HUES64 (cell line): ENCODE results near the gene TNIP1.
A peak's percentile ranks its signal among the peaks of the same experiment; 100 is the strongest.

ENCODE experiments used
- H3K27ac ChIP-seq: 2 replicates; pipeline ENCODE4 v1.7.0; 2013; ENCODE audit warnings: low read depth, low read length, inconsistent platforms
- H3K27me3 ChIP-seq: 2 replicates; pipeline ENCODE4 v1.6.1; 2013; ENCODE audit warnings: mild to moderate bottlenecking, low read length; ENCODE audit not compliant: insufficient read depth
- H3K36me3 ChIP-seq: 2 replicates; pipeline ENCODE4 v1.6.1; 2013; ENCODE audit warnings: mild to moderate bottlenecking, low read length; ENCODE audit not compliant: insufficient read depth
- H3K4me1 ChIP-seq: 2 replicates; pipeline ENCODE4 v1.6.1; 2013; ENCODE audit warnings: mild to moderate bottlenecking, low read length, moderate library complexity; ENCODE audit not compliant: insufficient read depth
- H3K4me3 ChIP-seq: 2 replicates; pipeline ENCODE4 v1.5.1; 2013; ENCODE audit warnings: mild to moderate bottlenecking, low read length, moderate library complexity
- H3K9ac ChIP-seq: 2 replicates; pipeline ENCODE4 v1.6.1; 2013; ENCODE audit warnings: mild to moderate bottlenecking, low read depth, low read length
- H3K9me3 ChIP-seq: 2 replicates; pipeline ENCODE4 v1.6.1; 2013; ENCODE audit warnings: low read depth, low read length; ENCODE audit not compliant: insufficient read depth
- WGBS: fragments of 150-250, 120-280 bp; methylation state at CpG from one replicate; pipeline ENCODE4 v1.1.7; 2013; ENCODE audit warnings: missing lambda C conversion rate; 5-methylcytosine and 5-hydroxymethylcytosine counted together

TNIP1 gene

GRCh38 chr5:151081431-151082281, 822 bp upstream of the TNIP1 start:
- H3K9me3 ChIP-seq = no peaks in the 10 kb centered on the region
- no peaks in the 10 kb centered on the region for H3K36me3 ChIP-seq
- 28% methylated on average over 11 of the region's 15 CpGs for WGBS
- peaks cover 2% of the 10 kb centered on the region; the same call in 1 of the 2 replicates for H3K27me3 ChIP-seq
- H3K27ac ChIP-seq = peak overlapping the region; percentile 82
- peak overlapping the region; percentile 73 for H3K4me3 ChIP-seq
- H3K4me1 ChIP-seq = peaks cover 15% of the 10 kb centered on the region
- H3K9ac ChIP-seq = peak overlapping the region; percentile 71

- peaks cover 15% of the 10 kb centered on the region for H3K4me1 ChIP-seq
- WGBS = 21% methylated on average over 19 of the region's 21 CpGs
- no peaks in the 10 kb centered on the region for H3K36me3 ChIP-seq
- peak overlapping the region; percentile 73 for H3K4me3 ChIP-seq
- peak overlapping the region; percentile 71 for H3K9ac ChIP-seq
- no peak overlapping the region; the same call in 1 of the 2 replicates for H3K27ac ChIP-seq
- peaks cover 2% of the 10 kb centered on the region; the same call in 1 of the 2 replicates for H3K27me3 ChIP-seq
- no peaks in the 10 kb centered on the region for H3K9me3 ChIP-seq
Measured at GRCh38 chr5:151079838-151080612, 809 bp downstream of the TNIP1 start.

GRCh38 chr5:151078490-151079262, 2.2 kb downstream of the TNIP1 start:
- Histone ChIP-seq H3K36me3 (no peaks in the 10 kb centered on the region), H3K4me1 (peaks cover 15% of the 10 kb centered on the region), H3K27me3 (peaks cover 2% of the 10 kb centered on the region; the same call in 1 of the 2 replicates), H3K9me3 (no peaks in the 10 kb centered on the region), H3K9ac (no peak overlapping the region), H3K27ac (no peak overlapping the region), H3K4me3 (no peak overlapping the region)
- 90% methylated on average over 16 of the region's 16 CpGs for WGBS

GRCh38 chr5:151077967-151078366, 2.9 kb downstream of the TNIP1 start:
- Histone ChIP-seq H3K27ac (no peak overlapping the region), H3K27me3 (peaks cover 2% of the 10 kb centered on the region; the same call in 1 of the 2 replicates), H3K9ac (no peak overlapping the region), H3K9me3 (no peaks in the 10 kb centered on the region), H3K4me1 (peaks cover 15% of the 10 kb centered on the region), H3K36me3 (no peaks in the 10 kb centered on the region), H3K4me3 (no peak overlapping the region)
- 96% methylated on average over 3 of the region's 3 CpGs for WGBS

- 92% methylated on average over 9 of the region's 9 CpGs for WGBS
- Histone ChIP-seq H3K36me3 (no peaks in the 10 kb centered on the region), H3K9ac (no peak overlapping the region), H3K4me1 (peaks cover 15% of the 10 kb centered on the region), H3K27me3 (peaks cover 2% of the 10 kb centered on the region; the same call in 1 of the 2 replicates), H3K9me3 (no peaks in the 10 kb centered on the region), H3K27ac (no peak overlapping the region), H3K4me3 (no peak overlapping the region)
Measured at GRCh38 chr5:151077419-151077818, 3.4 kb downstream of the TNIP1 start.

GRCh38 chr5:151076616-151077015, 4.2 kb downstream of the TNIP1 start:
- Histone ChIP-seq H3K9ac (no peak overlapping the region), H3K27me3 (peaks cover 2% of the 10 kb centered on the region; the same call in 1 of the 2 replicates), H3K27ac (no peak overlapping the region), H3K9me3 (no peaks in the 10 kb centered on the region), H3K4me1 (peaks cover 10% of the 10 kb centered on the region; the same call in 1 of the 2 replicates), H3K36me3 (no peaks in the 10 kb centered on the region), H3K4me3 (no peak overlapping the region)
- 89% methylated on average over 6 of the region's 6 CpGs for WGBS

- H3K27ac ChIP-seq = no peak overlapping the region
- H3K27me3 ChIP-seq = peaks cover 2% of the 10 kb centered on the region; the same call in 1 of the 2 replicates
- H3K9ac ChIP-seq = no peak overlapping the region
- WGBS = 87% methylated on average over 5 of the region's 5 CpGs
- H3K4me1 ChIP-seq = peaks cover 6% of the 10 kb centered on the region; the same call in 1 of the 2 replicates
- no peaks in the 10 kb centered on the region for H3K9me3 ChIP-seq
- H3K4me3 ChIP-seq = no peak overlapping the region
- H3K36me3 ChIP-seq = no peaks in the 10 kb centered on the region
Measured at GRCh38 chr5:151075698-151076331, 5.0 kb downstream of the TNIP1 start.

- no peak overlapping the region for H3K27ac ChIP-seq
- no peaks in the 10 kb centered on the region for H3K36me3 ChIP-seq
- no peaks in the 10 kb centered on the region for H3K9me3 ChIP-seq
- no peak overlapping the region for H3K4me3 ChIP-seq
- whole genome bisulfite sequencing = 94% methylated on average over 2 of the region's 2 CpGs
- H3K27me3 ChIP-seq = no peaks in the 10 kb centered on the region
- no peak overlapping the region for H3K9ac ChIP-seq
- H3K4me1 ChIP-seq = no peaks in the 10 kb centered on the region
Measured at GRCh38 chr5:151074557-151074956, 6.3 kb downstream of the TNIP1 start.

- no peaks in the 10 kb centered on the region for H3K27me3 ChIP-seq
- no peak overlapping the region for H3K27ac ChIP-seq
- no peak overlapping the region for H3K9ac ChIP-seq
- no peak overlapping the region for H3K4me3 ChIP-seq
- H3K4me1 ChIP-seq = no peaks in the 10 kb centered on the region
- H3K36me3 ChIP-seq = no peaks in the 10 kb centered on the region
- WGBS = 95% methylated on average over 2 of the region's 2 CpGs
- H3K9me3 ChIP-seq = no peaks in the 10 kb centered on the region
Measured at GRCh38 chr5:151073280-151073679, 7.6 kb downstream of the TNIP1 start.

GRCh38 chr5:151072630-151073025, 8.2 kb downstream of the TNIP1 start:
- Histone ChIP-seq H3K27ac (no peak overlapping the region), H3K9ac (no peak overlapping the region), H3K4me3 (no peak overlapping the region), H3K9me3 (no peaks in the 10 kb centered on the region), H3K4me1 (no peaks in the 10 kb centered on the region), H3K27me3 (no peaks in the 10 kb centered on the region), H3K36me3 (no peaks in the 10 kb centered on the region)
- WGBS = 89% methylated on average over 5 of the region's 5 CpGs
